OCI-M1 (cell line): ENCODE results near the gene LARP4B.

Experiments used
- DNase-seq: peaks from one replicate; lab custom pipeline; 2025; lab: John Stamatoyannopoulos, UW

LARP4B gene

DNA sequence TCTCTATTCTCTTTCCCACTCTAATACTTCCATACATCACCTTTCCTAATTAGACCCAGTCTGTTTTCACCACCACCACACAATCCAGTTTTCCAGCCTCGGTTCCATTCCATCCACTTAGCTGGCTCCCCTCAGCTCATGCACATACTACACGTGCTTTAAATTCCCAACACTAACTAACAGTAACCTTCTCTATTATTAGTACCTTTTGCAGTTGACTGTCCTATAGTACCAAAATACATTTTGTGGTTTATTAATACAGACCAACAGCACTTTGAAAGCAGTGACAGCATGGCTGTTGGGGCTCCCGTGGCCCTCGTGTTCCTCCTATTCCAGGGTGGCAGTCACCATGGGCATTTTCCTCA, 64.9 kb downstream of the LARP4B start:
- DNase-seq, result no peak

DNA sequence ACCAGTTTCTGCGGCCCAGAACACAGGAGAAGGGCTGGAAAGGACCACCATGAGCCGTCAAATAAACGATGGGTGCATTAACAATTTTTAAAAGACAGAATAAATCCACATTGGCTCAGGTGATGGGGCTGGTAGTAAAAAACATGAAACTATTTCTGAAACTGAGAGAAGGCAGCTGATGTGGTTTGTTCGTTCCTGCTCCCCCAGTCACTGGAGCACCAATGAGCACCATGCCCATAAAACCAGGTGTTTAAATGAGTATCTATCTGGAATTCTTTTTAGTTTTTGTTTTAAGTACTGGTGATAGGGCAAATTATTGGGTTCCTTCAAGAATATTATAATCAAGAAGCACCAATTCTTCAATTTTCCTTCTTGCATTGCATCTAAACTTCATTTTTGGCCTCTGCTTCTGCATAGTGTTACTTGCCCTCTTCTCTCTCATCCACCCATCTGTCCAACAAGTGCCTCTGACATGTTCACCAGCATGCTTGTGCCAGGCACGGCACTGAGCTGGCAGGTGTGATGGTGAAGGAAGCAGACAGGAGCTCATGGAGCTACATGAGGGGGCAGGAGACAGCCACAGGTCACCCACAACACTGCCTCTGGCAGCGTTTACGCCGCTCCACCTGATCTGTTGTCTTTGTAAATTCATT, 65.5 kb downstream of the LARP4B start:
- no peak for DNase-seq

DNA sequence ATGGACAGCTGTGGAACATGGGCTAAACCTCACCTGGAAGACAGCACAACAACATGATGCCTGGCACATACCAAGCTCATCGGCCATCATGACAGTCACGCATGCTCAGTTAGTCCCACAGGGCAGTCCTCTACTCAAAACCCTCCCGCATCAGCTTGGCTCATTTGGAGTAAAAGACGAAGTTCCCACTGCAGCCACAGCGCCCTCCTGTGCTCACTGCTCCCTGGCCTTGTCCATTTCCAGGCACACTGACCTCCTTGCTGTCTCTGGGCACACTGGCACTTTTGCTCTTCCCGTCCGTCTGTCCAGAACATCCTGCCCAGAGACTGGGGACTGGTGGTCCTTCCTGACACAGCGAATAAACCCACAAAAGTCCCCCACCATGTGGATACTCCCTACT, 66.2 kb downstream of the LARP4B start:
- no peak for DNase-seq

DNA sequence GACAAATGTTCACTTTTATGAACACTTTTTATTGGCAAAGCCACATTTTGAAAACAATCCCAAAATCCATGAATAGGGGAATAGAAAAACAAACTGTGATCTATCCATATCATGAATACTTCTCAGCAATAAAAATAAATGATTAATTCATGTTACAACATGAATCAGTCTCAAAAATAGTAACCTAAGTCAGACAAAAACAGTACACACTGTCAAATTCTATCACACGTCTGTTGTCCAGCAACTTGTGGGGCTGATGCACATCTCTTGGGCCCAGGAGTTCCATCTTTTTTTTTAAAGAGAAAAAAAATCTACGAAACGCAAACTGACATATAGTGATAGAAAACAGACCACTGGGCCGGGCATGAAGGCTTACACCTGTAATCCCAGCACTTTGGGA, 71.0 kb downstream of the LARP4B start:
- DNase-seq, result no peak

DNA sequence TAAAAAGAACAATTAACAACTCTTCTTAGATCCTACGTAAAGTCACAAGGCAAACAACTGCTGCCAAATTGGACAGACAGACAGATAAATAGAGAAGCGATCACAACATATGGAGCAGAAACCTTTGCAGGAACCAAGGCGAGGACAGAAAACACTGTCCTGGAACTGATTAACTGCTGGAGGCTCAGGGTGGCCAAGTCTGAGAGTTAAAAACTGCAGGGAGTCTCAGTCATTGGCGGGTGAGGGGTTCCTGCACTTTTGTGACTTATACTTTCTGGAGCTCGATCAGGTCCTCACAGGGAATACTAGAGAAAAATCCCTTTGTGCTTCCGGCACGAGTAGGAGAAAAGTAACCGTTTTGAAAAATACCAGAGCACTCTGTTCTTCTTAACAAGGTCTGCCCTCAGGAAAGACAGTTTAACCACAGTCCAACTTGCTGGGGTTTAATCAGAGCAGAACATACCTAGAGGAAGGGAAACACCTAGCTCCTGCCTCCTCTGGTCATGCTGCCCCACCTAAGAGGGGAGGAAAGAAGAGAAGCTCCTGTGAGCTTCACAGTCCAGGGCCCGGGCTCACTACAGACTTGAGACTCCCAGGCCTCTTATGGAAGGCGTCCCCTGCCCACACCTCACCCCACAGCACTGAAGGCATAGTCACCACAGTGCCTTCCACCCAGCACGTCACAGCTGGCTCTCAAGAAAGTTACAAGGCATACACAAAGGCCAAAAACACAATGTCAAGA, 74.9 kb downstream of the LARP4B start:
- DNase-seq, result no peak

DNA sequence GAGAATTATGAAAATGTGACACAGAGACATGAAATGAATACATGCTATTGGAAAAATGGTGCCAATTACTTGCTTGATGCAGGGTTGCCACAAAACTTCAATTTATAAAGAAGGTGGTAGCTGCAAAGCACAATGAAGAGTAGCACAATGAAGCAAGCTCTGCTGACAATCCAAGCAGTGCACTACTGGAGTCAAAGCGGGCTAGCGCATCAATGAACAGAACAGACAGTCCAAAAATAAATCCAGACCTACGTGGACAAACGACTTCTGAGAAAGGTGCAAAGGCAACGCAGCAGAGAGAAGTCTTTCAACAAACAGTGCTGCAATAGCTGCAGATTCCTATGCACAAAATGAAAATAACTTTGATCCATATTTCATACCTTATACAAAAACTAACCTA, 75.8 kb downstream of the LARP4B start:
- DNase-seq, result no peak

DNA sequence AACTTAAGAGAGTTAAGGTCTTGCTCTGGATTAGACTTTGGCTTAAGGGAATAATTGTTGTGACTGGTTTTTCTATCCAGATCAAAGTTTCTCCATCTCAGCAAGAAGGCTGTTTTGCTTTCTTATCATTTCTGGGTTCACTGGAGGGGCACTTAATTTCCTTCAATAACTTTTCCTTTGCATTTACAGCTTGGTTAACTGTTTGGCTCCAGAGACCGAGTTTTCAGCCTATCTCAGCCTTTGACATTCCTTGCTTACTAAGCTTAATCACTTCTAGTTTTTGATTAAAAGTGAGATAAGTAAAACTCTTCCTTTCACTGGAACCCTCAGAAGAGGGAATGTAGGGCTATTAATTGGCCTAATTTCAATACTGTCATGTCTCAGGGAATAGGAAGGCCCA, 76.4 kb downstream of the LARP4B start:
- no peak for DNase-seq

DNA sequence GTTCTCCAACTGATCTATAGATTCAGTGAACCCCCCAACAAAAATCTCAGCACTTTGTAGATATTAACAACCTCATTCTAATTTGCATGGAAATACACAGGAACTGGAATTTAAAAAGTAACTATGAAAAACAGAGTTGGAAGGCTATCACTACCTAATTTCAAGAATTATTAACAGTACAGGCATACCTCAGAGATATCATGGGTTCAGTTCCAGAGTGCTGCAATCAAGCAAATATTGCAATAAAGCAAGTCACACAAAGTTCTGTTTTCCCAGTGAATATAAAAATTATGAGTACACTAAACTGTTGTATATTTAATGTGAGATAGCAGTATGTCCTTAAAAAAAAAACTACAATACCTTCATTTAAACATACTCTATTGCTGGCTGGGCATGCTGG, 78.5 kb downstream of the LARP4B start:
- DNase-seq, result no peak

DNA sequence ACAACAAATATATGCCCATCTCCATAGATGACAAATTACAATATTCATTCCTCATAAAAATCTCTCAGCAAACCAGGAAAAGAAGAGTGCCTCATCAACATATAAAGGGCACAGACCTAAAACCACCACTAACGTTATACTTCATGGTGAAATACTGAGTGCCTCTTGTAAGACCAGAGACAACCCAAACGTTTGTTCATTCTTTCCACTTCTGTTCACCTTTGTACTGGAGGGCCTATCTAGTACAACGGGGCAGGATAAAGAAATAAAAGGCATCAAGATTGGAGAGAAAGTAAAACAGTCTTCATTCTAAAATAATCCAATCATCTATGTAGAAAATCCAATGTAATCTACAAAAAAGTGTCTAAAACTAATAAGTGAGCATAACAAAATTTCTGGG, 79.1 kb downstream of the LARP4B start:
- DNase-seq, result no peak

DNA sequence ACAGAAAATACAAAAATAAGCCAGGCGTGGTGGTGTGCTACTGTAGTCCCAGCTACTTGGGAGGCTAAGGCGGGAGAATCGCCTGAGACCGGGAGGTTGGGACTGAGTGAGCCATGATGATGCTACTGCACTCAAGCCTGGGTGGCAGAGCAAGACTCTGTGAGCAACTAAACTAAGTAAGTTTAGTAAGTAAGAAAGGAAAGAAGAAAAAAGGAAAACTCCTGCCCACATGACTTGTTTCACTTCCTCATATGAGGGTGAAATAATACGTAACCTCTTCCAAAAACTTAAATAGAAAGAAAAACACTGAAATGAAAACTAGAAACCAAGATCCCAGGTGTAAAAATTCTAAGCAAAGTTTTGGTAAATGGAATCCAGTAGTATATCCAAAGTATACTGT, 79.6 kb downstream of the LARP4B start:
- no peak for DNase-seq

DNA sequence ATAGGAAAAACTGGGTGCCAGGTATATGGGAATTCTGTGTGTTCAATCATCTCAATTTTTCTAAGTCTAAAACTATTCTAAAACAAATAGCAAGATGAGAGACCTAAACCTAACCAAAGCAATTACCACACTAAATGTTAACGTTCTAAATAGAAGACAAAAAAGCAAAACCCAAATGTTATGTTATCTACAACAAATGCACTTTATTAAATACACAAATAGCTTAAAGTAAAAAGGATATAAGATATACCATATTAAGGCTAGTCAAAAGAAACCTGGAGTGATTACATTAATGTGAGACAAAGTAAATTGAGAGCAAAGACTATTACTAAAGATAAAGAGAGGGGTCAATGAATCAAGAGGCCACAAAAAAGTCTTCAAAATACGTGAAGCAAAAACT, 81.4 kb downstream of the LARP4B start:
- DNase-seq, result no peak

DNA sequence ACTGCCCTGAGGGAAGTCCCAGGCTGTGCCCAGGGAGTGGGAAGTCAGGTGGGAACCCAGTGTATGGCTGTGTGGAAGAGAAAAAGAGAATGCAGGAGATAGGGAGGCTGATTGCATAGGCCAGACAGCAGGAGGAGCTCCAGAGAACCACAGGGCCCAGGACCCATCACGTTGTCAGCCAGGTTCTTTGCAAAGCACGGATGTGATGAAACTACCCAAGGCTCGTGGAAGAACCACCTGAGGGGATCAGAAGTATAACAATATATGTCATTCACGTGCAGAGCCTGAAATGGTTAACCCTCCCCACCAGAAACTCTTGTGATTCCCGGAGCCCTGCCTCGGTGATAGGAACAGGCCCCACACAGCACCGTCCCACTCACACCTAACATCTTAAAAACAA, 83.6 kb downstream of the LARP4B start:
- DNase-seq, result no peak

DNA sequence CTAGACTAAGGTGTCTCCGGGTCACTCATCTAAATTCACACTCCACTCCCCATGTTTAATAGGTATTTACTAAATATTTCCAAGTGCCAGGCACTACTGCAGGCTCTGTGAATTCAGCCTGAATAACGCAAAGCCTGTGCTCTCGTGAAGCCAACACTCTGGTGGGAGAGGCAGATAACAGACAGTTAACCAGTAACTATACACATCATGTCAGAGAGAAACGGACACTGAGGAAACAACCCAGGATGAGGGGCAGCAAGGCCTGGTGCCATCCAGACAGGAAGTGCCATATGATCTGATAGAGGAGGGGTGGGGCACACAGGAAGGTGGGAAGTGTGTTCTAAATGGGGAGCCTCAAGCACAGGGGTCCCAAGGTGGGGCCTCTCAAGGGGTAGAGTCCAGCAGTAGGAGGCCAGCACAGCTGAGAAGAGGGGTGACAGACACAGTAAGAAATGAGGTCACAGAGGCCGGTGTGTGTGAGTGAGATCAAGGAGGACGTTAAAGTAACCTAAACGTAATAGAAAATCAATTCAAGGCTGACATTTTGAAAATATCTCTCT, 85.3 kb downstream of the LARP4B start:
- no peak for DNase-seq

DNA sequence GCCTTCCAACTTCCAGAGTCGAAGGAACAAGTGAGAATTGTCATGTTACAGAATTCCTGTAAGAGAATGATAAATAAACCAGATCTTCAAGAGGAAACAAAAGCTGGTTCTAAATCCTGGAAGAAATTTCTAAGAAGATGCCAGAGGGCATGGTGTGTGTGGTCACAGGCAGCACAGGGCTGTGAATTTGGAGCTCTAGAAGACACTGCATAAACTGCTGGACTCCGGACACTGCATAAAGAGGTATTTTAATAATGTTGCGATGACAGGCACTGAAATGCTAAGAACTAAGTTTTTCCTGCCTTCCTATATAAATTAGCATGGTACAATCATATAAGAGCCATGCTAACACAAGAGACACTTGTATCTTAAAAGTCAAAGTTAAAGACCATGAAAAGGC, 86.0 kb downstream of the LARP4B start:
- no peak for DNase-seq

DNA sequence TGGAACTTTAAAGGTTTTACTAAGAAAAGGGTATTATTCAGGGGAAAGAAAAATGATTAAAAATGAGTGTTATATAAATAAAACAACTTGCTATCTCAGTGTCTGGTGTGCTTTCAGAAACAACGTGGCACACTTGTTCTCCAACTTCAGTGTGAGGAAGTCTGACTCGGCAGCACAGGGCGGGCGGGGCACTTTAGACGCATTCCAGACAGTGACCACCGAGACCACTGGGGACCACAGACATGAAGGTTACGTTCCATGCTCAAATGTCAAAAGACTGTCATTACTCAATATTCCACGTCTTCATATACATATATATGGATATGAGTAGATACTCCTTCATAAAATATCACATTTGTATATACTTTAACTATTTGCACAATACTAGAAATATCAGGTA, 87.0 kb downstream of the LARP4B start:
- no peak for DNase-seq

DNA sequence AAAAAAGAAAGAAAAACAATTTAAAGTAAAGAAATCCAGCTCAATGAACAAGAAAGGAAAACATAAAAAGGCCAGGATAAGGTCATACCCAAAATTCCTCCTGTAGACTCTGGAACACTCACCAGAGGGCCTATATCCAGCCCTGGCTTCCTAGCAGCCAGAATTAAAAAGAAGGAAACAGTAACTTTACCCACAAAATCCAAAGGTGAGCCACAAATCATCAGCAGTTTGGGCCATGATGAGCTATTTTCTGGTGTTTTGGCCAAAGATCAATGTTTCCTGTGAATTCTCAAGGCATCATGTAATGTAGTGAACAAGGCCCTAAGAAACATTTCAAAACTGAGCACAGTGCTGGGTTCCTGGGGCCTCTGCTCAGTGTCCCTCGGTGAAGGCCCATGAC, 87.8 kb downstream of the LARP4B start:
- no peak for DNase-seq

DNA sequence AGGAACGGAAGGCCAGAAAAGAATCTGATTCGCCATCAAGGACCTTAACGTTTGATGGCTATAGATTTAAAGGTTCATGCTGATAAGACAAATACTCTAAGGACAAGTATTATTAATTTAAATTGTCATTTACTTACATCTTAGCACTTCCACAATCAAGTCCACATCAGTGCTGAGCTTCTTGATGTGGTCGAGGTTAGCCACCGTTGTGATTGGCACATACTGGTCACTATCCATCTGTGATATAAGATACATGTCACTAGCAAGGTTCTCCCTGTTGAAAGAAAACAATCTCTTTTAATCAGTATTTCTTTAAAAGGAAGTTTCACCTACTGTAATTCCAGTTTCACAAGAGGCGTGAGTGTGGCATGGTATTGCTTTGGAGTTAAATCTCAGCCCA, 88.7 kb downstream of the LARP4B start:
- DNase-seq, result no peak

DNA sequence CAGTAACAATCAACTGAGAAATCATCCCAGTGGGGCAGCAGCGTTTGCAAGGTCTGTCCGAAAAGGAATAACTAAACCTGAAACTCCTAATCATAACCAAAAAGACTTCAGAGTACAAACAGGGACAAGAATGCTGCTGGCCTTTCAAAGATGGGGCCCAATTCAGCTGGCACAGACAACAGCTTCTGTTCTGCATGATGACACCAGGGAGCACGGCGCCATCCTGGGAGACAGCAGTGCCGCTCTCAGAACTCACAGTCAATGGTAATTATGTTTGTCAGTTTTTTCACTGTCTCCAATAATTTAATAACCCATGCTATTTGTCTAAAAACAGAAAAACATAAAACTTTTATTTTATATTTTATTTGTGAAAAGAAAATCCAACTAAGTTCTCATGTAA, 90.0 kb downstream of the LARP4B start:
- no peak for DNase-seq

DNA sequence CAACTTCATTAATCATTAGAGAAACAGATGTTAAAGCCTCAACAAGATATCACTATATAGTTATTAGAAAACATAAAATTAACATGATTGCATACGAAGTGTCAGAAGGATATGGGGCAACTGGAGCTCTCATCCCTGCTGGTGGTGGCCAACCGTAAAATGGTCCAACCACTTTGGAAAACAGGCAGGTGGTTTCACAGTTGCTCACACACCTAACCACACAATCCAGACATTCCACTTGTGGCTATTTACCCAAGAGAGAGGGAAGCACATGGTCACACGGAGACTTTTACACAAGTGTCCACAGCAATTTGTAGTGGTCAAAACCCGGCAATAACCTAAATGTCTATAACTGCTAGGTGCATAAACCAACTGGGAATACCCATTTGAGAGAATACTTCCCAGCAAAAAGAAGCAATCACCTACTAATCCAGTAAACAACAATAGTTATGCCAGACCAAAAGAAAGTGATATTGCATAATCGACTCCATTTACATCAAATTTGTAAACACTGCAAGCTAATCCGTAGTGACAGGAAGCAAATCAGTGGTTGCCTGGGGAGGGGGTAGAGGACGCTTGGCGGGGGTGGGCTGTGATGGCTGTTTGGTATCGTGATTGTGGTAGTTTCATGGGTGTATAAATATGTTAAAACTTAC, 91.8 kb downstream of the LARP4B start:
- no peak for DNase-seq

DNA sequence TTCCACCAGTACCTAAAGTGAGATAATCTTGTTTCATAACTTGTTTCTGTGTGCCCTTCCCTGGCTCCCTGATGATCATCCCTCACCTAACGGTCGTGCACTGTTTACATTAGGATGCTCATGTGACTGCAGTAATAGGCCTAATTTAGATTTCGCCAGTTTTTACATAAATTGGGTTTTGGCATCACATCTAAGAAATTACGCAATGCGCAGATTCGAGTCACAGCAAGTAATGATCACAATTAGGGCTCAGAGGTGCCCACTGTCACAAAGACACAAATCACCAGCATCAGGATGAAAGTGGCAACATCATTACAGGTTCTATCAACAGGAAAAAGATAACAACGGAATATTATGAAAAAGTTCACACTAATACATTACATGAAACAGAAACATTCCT, 94.7 kb downstream of the LARP4B start:
- no peak for DNase-seq

DNA sequence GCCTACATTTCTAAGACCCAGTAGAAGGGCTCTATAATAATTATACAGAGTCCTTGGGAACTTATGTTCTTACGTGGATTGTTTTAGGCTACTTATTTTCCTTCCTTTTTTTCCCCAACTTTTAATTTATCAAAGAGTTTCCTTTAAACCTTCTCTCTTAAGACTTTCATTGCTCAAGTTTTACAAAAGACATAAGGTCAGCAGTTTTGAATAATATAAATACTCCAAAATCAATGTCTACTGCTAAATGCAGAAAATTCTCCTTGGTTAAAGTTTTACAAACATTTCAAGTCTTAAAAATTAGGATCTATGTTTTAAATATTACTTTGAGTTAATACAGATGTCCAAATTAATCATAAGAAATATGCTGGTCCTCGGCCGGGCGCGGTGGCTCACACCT, 97.0 kb downstream of the LARP4B start:
- no peak for DNase-seq

DNA sequence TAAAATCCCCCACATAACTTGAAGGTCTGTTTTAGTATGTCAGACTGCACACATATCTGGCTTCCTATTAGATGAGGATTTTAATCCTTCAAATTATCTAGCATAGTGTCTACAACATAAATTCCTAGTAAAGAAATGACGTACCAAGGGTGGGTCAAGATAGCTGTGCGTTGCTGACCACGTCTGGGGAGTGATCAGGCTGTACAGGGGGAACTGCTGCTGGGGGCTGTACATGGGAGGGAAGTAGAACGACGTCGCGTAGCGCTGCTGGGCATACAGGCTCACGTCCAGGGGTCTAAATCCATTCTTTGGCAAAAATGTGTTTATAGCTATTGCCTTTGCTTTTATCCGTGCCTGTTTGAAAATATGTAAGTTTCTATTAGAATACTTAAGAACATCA, 102.3 kb downstream of the LARP4B start:
- DNase-seq, result no peak

DNA sequence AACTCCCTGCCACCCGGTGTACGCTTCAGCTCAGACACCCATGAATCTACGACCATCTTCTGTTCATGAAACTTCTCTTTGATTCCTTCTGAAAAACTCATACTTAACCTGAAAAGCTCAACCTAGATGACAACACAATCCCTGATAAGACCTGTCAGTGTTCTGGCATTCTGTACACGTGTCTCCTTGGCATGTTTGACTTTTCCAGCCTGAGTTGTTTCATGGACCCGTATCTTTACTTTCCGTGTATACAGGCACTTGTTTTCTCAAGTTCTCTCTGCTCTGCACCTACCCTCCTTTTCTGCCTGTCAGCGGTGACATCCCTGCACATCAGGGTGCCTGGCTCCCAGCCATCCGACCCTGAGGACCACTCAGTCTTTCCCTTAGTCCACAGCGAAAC, 103.3 kb downstream of the LARP4B start:
- no peak for DNase-seq
